Body of pancreas (tissue), 4 donors: Measurements from ENCODE around the gene KRTAP10-8.

Experiments
- POLR2A ChIP-seq, 3 donors: fragments of 450-650 bp; IDR thresholded peaks; one replicate each; pipeline ENCODE4 v1.6.1; 2016; ENCODE audit warnings: antibody characterized with exemption in 3 of 3, mild to moderate bottlenecking in 2 of 3
- TF ChIP-seq, protein P1 (sequence below), 7 experiments: fragments of 450-650 bp in 4 of 7; fragments of 200-600 bp in 3 of 7; sonication (generic) in 3 of 7; IDR thresholded peaks; one replicate each; pipeline ENCODE4 v1.5.1; 2016 to 2019; ENCODE audit warnings: antibody characterized with exemption in 7 of 7

DNA sequence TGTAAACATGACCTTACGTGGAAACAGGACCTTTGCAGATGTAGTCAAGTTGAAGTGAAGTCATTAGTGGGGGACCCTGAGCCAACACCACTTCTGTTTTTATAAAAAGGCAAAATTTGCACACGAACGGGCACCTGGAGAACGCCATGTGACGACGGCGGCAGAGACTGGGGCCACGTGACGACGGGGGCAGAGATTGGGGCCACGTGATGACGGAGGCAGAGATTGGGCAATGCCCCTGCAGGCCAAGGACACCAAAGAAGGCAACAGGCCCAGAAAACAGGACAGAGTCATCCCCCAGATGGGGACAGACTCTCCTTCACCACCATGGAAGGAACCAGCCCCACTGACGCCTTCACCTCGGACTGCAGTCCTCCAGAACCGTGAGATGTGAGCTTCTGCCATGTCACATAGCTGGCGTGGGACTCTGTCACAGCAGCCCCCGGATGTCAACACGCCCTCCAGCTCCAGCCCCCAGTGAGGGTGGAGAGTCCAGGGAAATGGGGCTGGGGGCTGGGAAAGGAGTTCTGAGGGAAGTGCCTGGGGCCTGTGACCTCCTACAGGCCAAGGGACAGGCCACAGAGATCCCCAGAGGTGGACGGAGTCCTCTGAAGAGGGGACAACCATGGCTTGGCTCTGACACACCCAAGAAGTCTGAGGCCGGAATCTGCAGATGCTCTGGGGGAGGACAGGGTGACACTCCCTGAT, 38.5 kb downstream of the KRTAP10-8 start:
- TF ChIP-seq, protein P1, sequence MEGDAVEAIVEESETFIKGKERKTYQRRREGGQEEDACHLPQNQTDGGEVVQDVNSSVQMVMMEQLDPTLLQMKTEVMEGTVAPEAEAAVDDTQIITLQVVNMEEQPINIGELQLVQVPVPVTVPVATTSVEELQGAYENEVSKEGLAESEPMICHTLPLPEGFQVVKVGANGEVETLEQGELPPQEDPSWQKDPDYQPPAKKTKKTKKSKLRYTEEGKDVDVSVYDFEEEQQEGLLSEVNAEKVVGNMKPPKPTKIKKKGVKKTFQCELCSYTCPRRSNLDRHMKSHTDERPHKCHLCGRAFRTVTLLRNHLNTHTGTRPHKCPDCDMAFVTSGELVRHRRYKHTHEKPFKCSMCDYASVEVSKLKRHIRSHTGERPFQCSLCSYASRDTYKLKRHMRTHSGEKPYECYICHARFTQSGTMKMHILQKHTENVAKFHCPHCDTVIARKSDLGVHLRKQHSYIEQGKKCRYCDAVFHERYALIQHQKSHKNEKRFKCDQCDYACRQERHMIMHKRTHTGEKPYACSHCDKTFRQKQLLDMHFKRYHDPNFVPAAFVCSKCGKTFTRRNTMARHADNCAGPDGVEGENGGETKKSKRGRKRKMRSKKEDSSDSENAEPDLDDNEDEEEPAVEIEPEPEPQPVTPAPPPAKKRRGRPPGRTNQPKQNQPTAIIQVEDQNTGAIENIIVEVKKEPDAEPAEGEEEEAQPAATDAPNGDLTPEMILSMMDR (IDR thresholded peaks at IDR 0.05), result no peak
- TF ChIP-seq POLR2A (IDR thresholded peaks at IDR 0.05), result no peak
